ENCODE data around the gene NRXN3.
"Not testable (repeated sequence)": the region's sequence is repeated elsewhere in the genome, so short reads cannot be mapped to it uniquely, and the experiment has no call there.

The NRXN3 gene

DNA sequence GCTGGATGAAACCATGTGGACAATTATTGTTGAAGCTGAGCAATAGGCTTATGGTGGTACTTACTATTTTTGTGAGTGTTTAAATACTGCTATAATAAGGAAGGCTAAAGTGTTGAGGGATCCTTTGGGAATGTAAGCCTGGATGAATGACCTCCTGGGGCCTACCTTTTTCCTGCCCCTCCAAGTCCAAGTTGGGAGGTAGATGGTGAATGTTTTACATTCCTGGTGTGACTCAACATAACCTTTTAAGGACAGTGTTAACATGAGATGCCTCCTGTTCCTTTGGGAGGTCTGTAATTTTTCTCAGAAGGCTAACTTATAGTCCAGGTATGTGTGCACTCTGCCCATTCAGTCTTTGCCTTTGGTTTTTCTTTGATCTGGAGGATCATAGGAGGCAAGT is 315.9 kb downstream of the NRXN3 start:
- no peak for DNase-seq (ENCODE audit: low read depth in 2 of 2)

DNA sequence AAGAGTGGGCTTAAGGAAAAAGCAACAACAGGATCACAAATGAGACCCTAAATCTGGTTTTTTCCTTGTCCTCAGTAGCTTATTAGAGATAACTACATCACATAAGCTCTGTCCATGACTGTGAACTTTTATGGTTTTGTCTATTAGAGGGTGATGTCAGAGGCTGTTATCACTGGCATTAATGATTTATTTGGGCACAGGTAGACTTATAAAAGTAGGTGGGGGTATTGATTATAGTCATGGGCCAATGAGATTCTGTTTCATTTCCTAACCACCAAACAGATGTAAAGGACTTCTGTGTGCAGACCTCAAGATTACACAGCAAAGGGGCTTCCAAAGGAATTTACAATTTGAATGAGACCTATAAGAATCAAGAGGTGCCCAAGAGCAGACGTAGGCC is 316.4 kb downstream of the NRXN3 start:
- no peak for DNase-seq (ENCODE audit: low read depth in 2 of 2)

DNA sequence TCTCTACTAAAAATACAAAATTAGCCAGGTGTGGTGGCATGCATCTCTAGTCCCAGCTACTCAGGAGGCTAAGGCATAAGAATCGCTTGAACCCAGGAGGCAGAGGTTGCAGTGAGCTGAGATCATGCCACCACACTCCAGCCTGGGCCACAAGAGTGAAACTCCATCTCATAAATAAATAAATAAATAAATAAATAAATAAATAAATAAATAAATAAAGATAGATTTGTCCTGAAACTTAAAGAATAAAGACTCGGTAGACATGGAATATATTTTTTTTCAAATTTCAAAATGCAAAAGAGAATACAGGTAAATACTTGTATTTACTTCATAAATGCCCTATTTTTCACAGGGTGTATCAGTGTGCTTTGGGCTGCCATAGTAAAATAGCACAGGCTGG is 317.4 kb downstream of the NRXN3 start:
- not testable (repeated sequence) for DNase-seq (ENCODE audit: low read depth in 2 of 2)

DNA sequence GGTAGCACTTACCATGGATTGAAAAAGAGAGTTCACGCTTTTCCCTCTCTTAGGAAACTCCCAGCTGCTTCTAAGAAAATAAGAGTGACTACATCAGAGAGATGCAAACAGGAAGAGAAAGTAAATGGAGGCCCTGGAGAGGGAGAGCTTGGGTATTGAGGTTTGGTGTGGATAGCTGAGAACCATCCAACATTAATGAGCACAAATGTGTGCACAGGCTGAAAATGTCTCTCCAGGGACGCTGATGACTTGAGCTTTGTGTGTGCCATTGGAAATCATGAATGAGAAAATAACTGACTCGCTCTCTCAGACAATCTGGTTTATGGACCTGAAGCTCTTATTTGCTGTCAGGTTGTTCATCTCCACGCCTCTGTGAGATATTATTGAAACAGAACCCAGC is 318.8 kb downstream of the NRXN3 start:
- DNase-seq (ENCODE audit: low read depth in 2 of 2): no peak

DNA sequence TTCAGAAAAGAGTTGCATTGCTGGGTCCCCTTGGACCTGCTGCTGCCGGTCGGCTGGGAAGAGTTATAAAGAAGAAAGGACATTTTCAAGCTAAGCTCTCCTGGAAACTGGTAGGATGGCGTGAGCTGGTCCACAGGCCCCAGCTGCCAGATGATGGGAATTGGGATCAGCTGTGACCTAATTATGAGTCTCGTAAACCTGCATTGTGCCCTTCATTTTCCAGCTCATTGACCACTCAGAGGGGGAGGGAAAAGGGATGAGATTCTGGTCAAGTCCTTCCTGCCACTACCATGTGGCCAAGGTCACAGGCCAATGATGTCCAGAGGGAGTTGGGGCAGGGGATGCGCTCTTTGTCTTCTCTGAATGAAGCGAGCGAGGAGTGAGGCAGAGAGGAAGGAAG is 320.9 kb downstream of the NRXN3 start:
- no peak for DNase-seq (ENCODE audit: low read depth in 2 of 2)

DNA sequence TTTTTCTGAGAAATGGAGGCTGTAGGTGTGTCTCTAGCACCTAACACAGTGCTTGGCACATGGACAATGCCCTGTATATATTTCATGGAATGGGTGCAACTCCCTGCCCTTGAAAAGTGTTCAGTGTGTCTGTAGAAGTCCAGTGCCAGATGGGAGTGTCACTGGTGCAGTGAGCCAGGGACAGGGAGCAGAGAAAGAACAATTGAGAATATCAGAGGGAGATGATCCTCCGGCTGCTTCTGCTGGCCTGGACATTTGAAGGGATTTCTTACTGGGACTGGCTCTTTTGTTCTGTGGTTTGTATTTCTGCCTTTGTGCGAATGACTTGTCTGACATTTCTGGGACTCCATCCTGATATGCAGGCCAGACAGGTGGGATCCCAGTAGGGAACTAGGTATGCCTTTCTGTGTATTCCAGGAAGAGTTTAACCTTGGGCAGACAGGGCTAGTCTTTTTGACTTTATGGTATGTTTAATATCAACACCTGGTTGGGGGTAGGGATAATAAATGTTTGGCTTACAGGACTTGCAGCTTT is 328.0 kb downstream of the NRXN3 start:
- no peak for DNase-seq (ENCODE audit: low read depth in 2 of 2)

DNA sequence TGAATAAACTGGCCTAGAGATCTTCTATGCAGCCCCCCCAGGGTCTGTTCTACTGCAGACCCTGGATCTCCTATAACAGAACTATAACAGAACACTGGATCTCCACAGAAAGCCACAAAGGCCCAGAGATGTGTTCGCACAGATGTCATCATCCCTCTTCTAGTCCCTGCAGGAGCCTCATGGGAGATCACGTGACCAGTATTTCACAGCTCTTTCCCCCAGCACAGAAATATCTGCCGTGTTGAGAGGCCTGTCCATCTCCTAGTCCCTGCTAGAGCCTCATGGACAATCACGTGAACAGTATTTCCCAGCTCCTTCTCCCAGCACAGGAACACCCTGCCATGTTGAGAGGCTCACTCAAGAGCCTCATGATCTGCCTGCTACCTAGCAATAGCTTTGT is 331.7 kb downstream of the NRXN3 start:
- DNase-seq (ENCODE audit: low read depth in 2 of 2): no peak

DNA sequence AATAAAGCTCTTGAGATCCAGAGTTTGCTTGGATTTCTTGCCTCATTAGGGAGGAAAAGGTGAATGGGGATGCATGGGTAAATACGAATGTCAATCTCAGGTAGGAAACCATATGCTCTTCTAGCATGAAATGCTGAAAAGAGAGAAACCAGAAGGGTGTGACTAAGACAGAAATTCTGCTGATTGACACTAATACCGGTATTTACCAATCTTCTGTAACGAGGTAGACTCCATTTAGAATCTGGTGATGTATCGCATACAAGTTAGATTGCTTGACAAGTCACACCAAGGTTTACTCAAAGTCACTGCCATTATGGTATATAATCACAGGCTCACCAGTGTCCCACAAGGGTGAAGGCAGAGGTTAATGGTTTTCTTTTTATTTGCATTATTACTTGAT is 337.9 kb downstream of the NRXN3 start:
- DNase-seq (ENCODE audit: low read depth in 2 of 2): no peak

DNA sequence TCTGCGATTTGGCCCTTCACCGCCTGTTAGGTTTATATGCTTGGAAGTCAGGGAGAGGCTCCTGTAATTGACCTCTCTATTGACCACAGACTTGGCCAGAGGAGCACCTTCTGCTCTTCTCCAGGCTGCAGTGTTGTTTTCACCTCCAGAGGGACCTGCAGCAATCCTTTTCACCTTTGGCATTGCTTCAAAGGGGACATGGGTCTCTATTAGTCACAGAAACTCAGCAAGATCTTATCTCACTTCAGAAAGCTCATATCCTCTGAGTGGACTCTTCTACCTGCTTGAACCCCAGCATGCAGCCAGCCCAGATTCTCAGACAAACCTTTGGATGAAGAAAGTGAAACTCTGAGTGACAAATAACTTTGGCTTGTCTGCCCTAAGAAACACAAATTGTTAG is 339.3 kb downstream of the NRXN3 start:
- no peak for DNase-seq (ENCODE audit: low read depth in 2 of 2)

DNA sequence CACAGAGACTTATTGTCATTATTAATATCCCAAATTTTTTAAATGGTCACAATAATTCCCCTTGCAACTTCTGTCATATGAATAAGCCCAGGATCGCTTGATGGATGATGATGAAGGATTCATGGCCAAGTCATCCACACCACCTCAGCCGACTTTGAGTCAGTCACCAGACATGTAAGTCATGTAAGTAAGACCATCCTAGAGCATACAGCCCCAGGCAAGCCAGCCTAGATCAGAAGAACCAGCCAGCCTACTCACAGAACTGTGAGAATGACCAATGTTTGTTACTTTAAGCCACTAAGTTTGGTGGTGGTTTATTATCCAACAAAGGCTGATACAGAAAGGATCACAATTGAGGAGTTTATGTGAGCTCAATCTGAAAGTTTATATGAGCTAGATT is 341.8 kb downstream of the NRXN3 start:
- no peak for DNase-seq (ENCODE audit: low read depth in 2 of 2)

DNA sequence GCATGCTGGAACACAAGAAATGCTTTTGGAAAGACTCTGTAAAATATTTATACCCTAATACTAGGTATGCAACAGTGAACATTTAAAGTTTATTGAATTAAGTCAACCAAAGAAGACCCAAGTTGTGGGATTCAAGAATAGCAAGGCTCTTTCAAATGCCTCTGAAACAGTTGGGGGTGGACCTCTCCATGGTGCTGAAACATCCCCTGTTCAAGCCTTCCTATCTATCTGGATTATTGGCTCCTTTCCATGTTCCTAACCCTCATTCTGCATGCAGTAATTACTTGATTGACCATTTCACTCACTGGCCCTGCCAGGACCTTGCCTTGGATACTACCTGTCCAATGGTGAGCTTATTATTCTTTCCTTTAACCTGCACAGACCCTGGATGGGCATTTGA is 349.7 kb downstream of the NRXN3 start:
- DNase-seq (ENCODE audit: low read depth in 2 of 2): peak in 1 of 2 experiments; percentile 8

DNA sequence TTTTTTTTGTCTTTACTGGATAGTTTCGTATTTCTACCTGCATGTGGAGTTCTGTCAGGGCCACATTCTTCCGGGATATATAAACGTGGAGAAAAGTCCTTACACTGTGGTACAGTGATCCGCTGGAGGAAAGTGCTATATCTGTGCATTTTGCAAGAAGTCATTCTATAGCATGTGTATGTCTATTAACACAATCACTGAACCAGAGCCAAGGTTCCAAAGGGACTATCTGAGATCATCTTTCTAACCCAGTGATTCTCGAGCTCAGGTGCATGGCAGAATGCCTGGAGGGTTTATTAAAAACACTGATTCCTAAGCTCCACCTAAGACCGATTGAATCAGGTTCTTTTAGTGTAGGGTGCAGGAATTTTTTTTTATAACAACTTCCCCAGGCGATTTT is 354.0 kb downstream of the NRXN3 start:
- DNase-seq (ENCODE audit: low read depth in 2 of 2): no peak

DNA sequence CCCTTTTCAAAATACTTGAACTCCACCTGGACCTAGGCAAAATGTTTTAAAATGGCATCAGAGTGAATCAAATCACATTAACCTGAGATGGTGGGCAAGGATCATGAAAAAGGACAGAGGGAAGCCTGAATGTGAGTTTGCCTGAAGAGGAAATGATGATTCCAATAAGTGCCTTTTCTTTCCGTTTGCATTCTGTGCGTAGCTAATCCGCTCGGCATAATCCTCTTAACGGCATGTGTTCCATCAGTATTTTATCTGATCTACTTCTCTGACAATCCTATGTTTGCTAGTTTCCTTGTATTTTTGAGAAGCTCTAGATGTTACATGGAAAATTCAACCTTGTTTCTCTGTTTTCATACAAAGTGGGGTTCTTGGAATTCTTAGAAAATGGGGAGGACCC is 354.6 kb downstream of the NRXN3 start:
- DNase-seq (ENCODE audit: low read depth in 2 of 2): no peak

DNA sequence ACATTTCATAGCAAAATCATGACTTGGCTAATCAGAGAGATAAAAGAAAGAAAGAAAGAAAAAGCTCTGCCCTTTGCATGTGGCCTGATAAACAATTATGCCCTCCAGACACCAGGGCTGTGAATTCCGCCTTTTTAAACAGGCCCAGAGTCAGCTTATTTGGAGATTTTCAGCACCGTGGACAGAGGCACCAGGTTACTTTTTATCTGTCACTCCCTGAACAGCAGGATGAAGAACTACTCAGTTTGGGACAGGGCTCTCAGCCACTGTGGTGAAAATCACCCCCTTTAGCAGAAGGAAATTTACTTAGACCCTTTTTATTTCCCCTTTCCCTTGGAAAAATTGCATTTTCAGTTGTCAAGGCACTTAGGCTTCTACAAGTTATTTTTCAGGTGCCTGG is 359.9 kb downstream of the NRXN3 start:
- DNase-seq (ENCODE audit: low read depth in 2 of 2): no peak

DNA sequence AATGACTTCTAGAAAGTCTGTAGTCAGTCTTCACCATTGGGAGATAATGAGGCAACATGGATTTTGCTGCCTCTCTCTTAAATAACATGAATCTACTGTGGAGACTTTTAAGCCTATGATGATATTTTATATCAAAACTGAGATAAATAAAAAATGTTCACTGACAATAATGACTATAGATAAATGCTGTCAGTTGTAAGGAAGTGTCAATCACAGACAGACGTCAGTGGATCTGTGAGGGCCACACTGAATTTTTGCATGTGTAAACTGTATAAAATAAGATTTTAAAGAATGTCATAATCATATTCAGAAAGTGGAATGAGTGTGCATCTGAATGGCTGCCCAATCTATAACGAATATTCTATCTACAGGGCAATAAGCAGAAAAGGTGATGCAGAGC is 364.0 kb downstream of the NRXN3 start:
- no peak for DNase-seq (ENCODE audit: low read depth in 2 of 2)

DNA sequence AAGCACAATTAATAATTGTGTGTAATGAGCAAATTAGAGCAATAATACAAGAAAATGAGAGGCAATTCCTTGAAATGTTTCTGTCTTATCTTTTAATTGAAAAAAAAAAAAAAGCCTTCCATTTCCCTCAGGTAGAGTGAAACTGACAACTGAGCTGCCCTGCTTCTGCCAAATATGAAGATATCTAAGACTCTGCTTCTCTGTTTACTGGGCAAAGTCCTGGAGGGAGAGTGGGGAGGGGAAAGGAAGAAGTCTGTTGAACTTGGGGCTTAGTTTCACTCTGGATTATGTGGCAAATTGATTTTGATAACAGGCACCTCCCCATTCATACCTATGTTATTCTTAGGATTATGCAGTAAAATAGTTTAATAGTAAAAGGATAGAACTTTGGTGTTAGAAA is 364.9 kb downstream of the NRXN3 start:
- no peak for DNase-seq (ENCODE audit: low read depth in 2 of 2)

DNA sequence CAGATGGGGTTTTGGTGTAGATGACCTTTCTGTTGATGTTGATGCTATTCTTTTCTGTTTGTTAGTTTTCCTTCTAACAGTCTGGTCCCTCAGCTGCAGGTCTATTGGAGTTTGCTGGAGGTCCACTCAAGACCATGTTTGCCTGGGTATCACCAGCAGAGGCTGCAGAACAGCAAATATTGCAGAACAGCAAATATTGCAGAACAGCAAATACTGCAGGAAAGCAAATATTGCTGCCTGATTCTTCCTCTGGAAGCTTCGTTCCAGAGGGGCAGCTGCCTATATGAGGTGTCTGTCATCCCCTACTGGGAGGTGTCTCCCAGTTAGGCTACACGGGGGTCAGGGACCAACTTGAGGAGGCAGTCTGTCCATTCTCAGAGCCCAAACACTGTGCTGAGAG is 371.6 kb downstream of the NRXN3 start:
- not testable (repeated sequence) for DNase-seq (ENCODE audit: low read depth in 2 of 2)

DNA sequence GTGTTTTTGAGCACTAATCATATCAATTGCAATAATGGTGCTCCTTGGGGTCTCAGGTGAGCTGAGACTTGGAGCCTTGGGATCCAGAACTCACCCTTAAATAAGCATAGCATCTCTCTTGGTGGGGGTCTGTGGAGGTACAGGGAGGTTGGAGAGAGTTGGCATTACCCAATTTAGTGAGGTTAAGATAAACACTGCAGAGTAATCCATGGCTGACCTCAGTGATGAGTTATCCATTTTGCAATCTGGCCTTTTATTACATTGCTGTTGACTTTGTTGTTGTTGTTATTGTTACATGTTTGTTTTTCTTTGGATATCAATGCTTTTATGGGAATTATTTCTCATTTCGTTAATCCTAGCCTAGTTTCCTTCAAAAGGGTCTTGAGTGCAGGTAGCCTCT is 373.3 kb downstream of the NRXN3 start:
- DNase-seq (ENCODE audit: low read depth in 2 of 2): no peak

DNA sequence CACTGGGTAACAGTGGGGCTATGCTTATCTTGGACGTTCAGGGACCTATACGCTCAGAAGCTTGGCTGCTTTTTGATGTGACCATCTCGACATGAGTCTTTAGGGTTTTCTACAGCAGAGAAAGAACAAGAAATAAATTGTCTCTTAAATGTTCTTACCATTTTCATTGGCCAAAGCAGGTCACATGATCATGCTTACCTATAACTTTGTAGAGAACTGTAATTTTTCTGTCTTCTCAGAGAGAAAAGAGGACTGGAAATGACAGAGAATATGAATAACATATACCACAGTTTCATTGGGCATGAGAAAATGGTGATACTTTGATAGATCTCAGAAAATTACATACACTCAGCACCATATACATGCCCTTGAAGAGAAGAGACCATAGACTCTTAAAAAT is 390.9 kb downstream of the NRXN3 start:
- no peak for DNase-seq (ENCODE audit: low read depth in 2 of 2)

DNA sequence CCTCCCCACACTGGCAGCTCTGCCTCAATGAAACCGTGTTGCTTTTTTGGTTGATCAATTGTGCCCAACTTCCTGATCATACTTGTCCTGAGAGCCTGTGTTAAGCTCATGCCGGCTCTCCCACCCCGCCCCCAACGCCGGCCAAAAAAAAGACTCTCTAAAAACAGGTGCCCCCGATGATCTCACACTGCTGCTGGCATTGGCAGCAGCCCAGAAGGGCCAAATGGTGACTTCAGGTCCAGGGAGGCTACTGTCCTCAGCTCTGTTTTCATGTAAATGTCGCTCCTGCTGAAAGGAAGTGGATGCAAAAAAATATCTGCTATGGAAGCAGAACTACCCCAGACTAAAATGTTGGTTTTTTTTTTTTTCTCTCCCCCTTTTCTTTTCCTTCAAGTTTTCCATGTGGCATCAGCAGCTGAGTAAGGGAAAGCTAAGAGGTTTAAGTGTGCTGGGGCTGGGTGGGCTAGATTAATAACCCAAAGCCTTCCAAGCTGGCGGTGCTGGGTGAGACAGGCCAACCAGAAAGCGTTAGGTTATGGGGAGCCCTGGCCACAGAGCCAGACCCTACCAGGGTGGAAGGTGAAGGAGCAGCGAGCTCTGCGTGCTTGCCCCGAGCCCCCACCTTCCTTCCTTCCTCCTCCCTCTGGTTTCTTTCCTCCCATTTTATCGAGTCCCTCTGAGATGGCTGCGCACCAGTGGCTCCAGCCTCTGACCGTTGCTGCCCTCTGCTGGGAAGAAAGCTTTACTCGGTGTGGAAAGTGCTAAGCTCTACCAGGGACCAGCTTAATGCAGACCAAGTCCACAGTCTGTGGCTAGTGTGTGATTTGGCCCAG is 396.1 kb downstream of the NRXN3 start:
- DNase-seq (ENCODE audit: low read depth in 2 of 2): peak; percentile 43 to 68

DNA sequence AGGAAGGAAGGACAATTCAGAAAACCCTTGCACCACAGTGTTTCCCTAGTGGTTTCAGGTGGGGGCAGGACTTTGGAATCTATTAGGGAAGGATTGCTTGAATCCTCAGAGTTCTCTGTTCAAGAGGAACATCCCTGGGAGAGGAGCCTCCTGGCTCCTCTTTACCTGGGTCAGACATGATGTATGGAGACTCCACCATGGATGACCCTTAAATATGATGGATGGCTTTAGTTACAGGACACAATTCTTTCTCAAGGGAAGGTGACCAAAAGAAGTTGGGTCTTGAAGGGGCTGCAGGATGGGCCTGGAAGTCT is 396.6 kb downstream of the NRXN3 start:
- DNase-seq (ENCODE audit: low read depth in 2 of 2): no peak

DNA sequence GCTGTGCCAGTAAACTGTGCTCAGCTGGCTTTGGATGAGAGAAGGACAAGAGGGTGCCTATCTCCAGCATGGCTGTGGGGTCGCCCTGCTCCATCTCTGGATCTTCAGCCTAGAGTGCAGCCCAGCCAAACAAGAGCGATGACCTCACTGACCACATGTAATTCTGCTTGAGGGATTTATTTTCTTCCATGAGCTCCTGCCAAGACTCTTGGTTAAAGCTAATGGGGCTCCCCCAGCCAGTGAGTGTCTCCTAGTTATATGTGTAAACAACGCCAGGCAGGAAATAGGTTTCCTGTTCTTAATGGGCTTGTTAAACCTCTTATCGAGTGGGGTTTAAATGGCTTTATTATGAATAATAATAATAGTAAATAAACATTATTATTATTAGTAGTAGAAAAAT is 397.2 kb downstream of the NRXN3 start:
- no peak for DNase-seq (ENCODE audit: low read depth in 2 of 2)

DNA sequence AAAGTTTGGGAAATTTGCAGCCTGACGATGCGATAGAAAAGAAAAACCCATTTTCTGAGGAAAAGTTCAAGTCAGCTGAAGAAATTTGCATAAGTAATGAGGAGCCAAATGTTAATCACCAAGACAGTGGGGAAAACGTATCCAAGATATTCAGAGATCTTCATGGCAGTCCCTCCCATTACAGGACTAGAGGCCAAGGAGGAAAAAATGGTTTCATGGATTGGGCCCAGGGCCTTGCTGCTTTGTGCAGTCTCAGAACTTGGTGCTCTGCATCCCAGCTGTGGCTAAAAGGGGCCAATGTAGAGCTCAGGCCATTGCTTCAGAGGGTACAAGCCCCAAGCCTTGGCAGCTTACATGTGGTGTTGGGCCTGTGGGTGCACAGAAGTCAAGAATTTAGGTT is 403.6 kb downstream of the NRXN3 start:
- not testable (repeated sequence) for DNase-seq (ENCODE audit: low read depth in 2 of 2)
